Spleen (tissue), 11 donors: ENCODE results near the gene MUC12. TPM values are rescaled to one million over a fixed set of nuclear protein-coding genes. Genes with fewer than 3 reads are reported as not detected.

Source experiments
- DNase-seq: peaks from one replicate; pipeline ENCODE4 v3.0.0-alpha.2; 2020
- H3K27ac ChIP-seq, 8 donors: fragments of 200-600 bp; sonication (generic) in 7 of 8; 1 replicate in 4 of 8; 2 replicates in 4 of 8; pipeline versions ENCODE4 v1.5.0 to v1.8.0; 2016 to 2021; ENCODE audit warnings: inconsistent platforms in 4 of 8, mild to moderate bottlenecking in 4 of 8, moderate library complexity in 1 of 8
- H3K27me3 ChIP-seq, 7 donors: fragments of 200-600 bp; sonication (generic) in 6 of 7; replicated peaks in 1 of 7; 1 replicate in 4 of 7; 2 replicates in 3 of 7; pipeline versions ENCODE4 v1.5.0 to v1.8.0; 2016 to 2021; ENCODE audit warnings: inconsistent platforms in 3 of 7, mild to moderate bottlenecking in 1 of 7
- H3K36me3 ChIP-seq, 6 donors: fragments of 200-600 bp; sonication (generic) in 5 of 6; 1 replicate in 4 of 6; 2 replicates in 2 of 6; pipeline versions ENCODE4 v1.5.0 to v1.8.0; 2016 to 2021; ENCODE audit warnings: inconsistent platforms in 2 of 6
- H3K4me1 ChIP-seq, 6 donors: fragments of 200-600 bp; sonication (generic) in 5 of 6; 1 replicate in 3 of 6; 2 replicates in 3 of 6; pipeline versions ENCODE4 v1.5.0 to v1.8.0; 2016 to 2021; ENCODE audit warnings: inconsistent platforms in 3 of 6
- H3K4me3 ChIP-seq, 8 donors: fragments of 200-600 bp; sonication (generic) in 7 of 8; 1 replicate in 4 of 8; 2 replicates in 4 of 8; pipeline versions ENCODE4 v1.5.0 to v1.8.0; 2016 to 2021; ENCODE audit warnings: inconsistent platforms in 4 of 8, mild to moderate bottlenecking in 4 of 8, moderate library complexity in 2 of 8
- H3K9me3 ChIP-seq, 8 donors: fragments of 200-600 bp; sonication (generic) in 7 of 8; 1 replicate in 4 of 8; 2 replicates in 4 of 8; pipeline versions ENCODE4 v1.5.0 to v1.8.0; 2016 to 2021; ENCODE audit warnings: inconsistent platforms in 4 of 8
- POLR2A ChIP-seq, 3 donors: fragments of 450-650 bp; IDR thresholded peaks; one replicate each; pipeline ENCODE4 v1.5.1; 2017; ENCODE audit warnings: antibody characterized with exemption in 3 of 3, mild to moderate bottlenecking in 1 of 3
- POLR2AphosphoS5 ChIP-seq, 3 donors: sonication (generic); formaldehyde crosslinking; IDR thresholded peaks; one replicate each; pipeline ENCODE4 v1.5.1; 2017; ENCODE audit warnings: antibody characterized with exemption in 3 of 3
- WGBS, 5 donors: extraction: QIAGEN DNeasy Blood & Tissue Kit in 3 of 5; methylation state at CpG; one replicate each; pipeline versions ENCODE4 v1.1.5 to v1.1.7; 2013 to 2018; 5-methylcytosine and 5-hydroxymethylcytosine counted together
- intact Hi-C: fragments of 100-400 bp; cut with DNase I; formaldehyde crosslinking; loops from one replicate; pipeline ENCODE4 v1.15.0; 2023; ENCODE audit warnings: low total_unique reads
- polyA plus RNA-seq, 3 donors: library from polyadenylated mRNA; stranded (reverse); fragments of 200-250 nt; gene quantifications; one replicate each; pipeline ENCODE4 v1.2.1, GENCODE V29; 2013
- total RNA-seq, 7 donors: library from RNA; depleted of rRNA in 3 of 7; stranded (reverse); fragments of >200 nt in 3 of 7; fragmentation: NEBNext Ultra II Directional in 4 of 7; extraction: Animal tissue kit (Norgen Biotek cat#: 25700) in 4 of 7; gene quantifications; one replicate each; pipeline versions ENCODE4 v1.1.0 to v1.2.1, GENCODE V29; 2016 to 2021
- TF ChIP-seq, protein P1 (sequence below), 11 experiments: fragments of 200-600 bp in 7 of 11; fragments of 450-650 bp in 4 of 11; sonication (generic) in 4 of 11; IDR thresholded peaks in 8 of 11; conservative IDR thresholded peaks in 3 of 11; 1 replicate in 7 of 11; 2 replicates in 4 of 11; pipeline versions ENCODE4 v1.4.0 to v1.8.0; 2016 to 2021; ENCODE audit warnings: antibody characterized with exemption in 11 of 11, inconsistent platforms in 4 of 11, mild to moderate bottlenecking in 1 of 11
- donor health status: healthy with polysubstance abuse.
- donor health status: DM: no; HTN: no; CAD: no; lungs with moderate emphysema.
- donor health status: DM: no; HTN: no; CAD: no.
- donor health status: Bipolar disorder and iron deficiency.
- donor health status: healthy.
- donor health status: DM: no; HTN: no; CAD: no.
- donor health status: DM: yes; HTN: yes; CAD: no.

Gene MUC12
- total and polyA plus RNA-seq, 10 donors, result 0.07 to 1.7 (median 0.82) TPM; not detected in 2

DNA sequence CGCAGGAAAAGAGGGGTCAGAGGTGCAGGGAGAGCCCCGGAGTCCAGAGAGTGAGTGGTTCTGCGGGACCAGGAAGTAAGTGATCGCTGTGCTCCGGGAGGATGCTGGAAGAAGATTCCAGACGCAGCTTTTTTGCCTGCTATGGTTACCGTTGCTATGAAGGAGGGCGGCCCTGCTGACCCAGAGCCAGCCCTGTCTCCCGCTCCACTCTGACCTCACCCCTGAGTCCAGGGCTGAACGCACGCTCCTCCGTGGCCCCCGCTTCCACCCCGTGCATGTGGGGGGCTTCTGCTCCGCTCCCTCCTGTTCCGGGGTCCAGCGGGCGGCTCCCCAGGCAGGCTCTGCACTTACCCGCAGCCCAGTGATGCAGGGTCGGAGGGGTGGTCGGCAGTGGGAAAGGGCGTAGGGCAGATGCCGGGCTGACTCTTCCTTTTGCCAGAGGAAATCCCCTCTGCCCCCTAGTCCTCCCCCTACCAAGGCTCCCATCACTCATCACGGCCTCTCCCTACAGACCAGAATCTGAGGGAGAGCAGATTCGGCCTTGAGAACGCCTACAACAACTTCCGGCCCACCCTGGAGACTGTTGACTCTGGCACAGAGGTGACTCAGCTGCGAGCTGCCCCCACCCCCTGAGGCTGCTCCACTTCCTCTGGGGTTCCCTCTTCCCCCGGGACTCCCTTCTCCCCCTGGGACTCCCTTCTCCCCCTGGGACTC, 47.9 kb downstream of the MUC12 start:
- DNase-seq, result peak; percentile 88
- intact Hi-C loops, result no loop called here
- H3K36me3 ChIP-seq, result no peaks in the 10 kb centered on the region
- peak overlapping the region in 6 of 8 donors; percentile 63 to 79 (median 72) for H3K27ac ChIP-seq
- peaks cover 6 to 30% (median 19%) of the 10 kb centered on the region in 6 donors for H3K4me1 ChIP-seq
- peaks cover 0 to 50% (median 3%) of the 10 kb centered on the region in 7 donors for H3K27me3 ChIP-seq
- TF ChIP-seq, protein P1, sequence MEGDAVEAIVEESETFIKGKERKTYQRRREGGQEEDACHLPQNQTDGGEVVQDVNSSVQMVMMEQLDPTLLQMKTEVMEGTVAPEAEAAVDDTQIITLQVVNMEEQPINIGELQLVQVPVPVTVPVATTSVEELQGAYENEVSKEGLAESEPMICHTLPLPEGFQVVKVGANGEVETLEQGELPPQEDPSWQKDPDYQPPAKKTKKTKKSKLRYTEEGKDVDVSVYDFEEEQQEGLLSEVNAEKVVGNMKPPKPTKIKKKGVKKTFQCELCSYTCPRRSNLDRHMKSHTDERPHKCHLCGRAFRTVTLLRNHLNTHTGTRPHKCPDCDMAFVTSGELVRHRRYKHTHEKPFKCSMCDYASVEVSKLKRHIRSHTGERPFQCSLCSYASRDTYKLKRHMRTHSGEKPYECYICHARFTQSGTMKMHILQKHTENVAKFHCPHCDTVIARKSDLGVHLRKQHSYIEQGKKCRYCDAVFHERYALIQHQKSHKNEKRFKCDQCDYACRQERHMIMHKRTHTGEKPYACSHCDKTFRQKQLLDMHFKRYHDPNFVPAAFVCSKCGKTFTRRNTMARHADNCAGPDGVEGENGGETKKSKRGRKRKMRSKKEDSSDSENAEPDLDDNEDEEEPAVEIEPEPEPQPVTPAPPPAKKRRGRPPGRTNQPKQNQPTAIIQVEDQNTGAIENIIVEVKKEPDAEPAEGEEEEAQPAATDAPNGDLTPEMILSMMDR (IDR thresholded peaks at IDR 0.05 in 8 of 11, conservative IDR thresholded peaks at IDR 0.05 in 3 of 11), result no peak
- no peak for TF ChIP-seq POLR2A (IDR thresholded peaks at IDR 0.05)
- peak in 2 of 3 donors; percentile 29 to 54 for TF ChIP-seq POLR2AphosphoS5 (IDR thresholded peaks at IDR 0.05)
- H3K4me3 ChIP-seq, result peak overlapping the region; percentile 23 to 67 (median 38)
- WGBS, 5 donors, result 0 to 3% (median 2%) methylated on average over 24 to 29 of the region's 29 CpGs
- H3K9me3 ChIP-seq, result no peaks in the 10 kb centered on the region

DNA sequence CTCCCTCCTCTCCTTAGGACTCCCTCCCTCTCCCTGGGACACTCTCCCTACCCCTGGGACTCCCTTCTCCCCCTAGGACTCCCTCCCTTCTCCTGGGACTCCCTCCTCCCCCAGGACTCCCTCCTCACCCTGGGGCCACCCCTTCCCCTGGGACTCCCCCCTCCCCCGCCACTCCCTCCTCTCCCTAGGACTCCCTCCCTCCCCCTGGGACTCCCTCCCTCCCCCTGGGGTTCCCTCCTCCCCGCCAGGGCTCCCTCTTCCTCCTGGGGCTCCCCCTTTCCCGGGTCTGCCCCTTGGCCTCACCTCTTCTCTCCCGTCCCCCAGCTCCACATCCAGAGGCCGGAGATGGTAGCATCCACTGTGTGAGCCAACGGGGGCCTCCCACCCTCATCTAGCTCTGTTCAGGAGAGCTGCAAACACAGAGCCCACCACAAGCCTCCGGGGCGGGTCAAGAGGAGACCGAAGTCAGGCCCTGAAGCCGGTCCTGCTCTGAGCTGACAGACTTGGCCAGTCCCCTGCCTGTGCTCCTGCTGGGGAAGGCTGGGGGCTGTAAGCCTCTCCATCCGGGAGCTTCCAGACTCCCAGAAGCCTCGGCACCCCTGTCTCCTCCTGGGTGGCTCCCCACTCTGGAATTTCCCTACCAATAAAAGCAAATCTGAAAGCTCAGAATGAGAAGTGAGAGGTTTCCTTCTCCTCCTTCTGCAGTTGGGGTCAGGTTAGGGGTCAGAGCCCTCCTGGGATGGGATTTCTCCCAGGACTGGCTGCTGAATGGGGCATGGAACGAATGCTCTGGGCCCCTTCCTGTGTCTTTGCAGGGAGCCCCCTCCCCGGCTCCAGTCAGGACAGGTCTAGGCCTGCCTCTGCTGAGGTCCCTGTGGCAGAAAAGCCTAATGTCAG, 49.2 kb downstream of the MUC12 start:
- intact Hi-C loops, result no loop called here
- peaks cover 0 to 62% (median 3%) of the 10 kb centered on the region in 7 donors for H3K27me3 ChIP-seq
- no peak overlapping the region for H3K4me3 ChIP-seq
- TF ChIP-seq, protein P1 (IDR thresholded peaks at IDR 0.05 in 8 of 11, conservative IDR thresholded peaks at IDR 0.05 in 3 of 11), result no peak
- no peak for TF ChIP-seq POLR2A (IDR thresholded peaks at IDR 0.05)
- TF ChIP-seq POLR2AphosphoS5 (IDR thresholded peaks at IDR 0.05), result no peak
- DNase-seq, result no peak
- H3K27ac ChIP-seq, result peak overlapping the region in 2 of 8 donors; percentile 17 to 23
- no peaks in the 10 kb centered on the region for H3K9me3 ChIP-seq
- H3K36me3 ChIP-seq, result no peaks in the 10 kb centered on the region
- peaks cover 6 to 30% (median 19%) of the 10 kb centered on the region in 6 donors for H3K4me1 ChIP-seq
- 27 to 38% (median 33%) methylated on average over 7 to 14 of the region's 14 CpGs for WGBS, 5 donors

DNA sequence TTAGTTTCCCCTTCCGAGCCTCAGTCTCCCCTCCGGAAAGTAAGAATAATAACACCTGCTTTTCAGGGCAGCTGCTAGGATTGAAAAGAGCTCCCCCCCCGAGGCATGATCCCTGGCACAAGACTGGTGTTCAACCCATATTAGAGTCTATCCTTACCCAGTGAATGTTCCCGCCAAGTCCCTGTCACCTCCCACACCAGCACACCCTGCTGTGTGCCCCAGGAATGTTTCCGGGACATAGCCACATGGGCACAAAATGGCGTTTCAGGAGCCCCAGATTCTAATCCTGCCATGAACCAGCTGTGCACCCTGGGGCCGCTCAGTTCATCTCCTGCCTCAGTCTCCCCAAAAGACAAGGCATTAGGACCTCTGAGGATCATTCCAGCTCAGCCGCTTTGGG, 51.1 kb downstream of the MUC12 start:
- 84 to 92% (median 87%) methylated on average over 6 to 8 of the region's 8 CpGs for WGBS, 5 donors
- Histone ChIP-seq H3K36me3 (no peaks in the 10 kb centered on the region), H3K4me3 (no peak overlapping the region), H3K4me1 (peaks cover 6 to 30% (median 19%) of the 10 kb centered on the region in 6 donors), H3K27me3 (peaks cover 0 to 58% (median 3%) of the 10 kb centered on the region in 7 donors), H3K27ac (no peak overlapping the region), H3K9me3 (no peaks in the 10 kb centered on the region)
- no peak for DNase-seq
- intact Hi-C loops, result no loop called here
- TF ChIP-seq, protein P1 (IDR thresholded peaks at IDR 0.05 in 8 of 11, conservative IDR thresholded peaks at IDR 0.05 in 3 of 11), result no peak
- TF ChIP-seq POLR2AphosphoS5 (IDR thresholded peaks at IDR 0.05) (no peak), POLR2A (IDR thresholded peaks at IDR 0.05) (no peak)
